ENCODE results near the gene MTCH1. TPM values are rescaled to one million over a fixed set of nuclear protein-coding genes. Genes with fewer than 3 reads are reported as not detected.

The MTCH1 gene
- polyA plus RNA-seq, 2 of the 4 experiments (the other 2 are of a cell fraction) = 65.4 to 112 TPM

GRCh38 chr6:36978421-36979346 lies 7.3 kb downstream of the MTCH1 start:
- no peak for FAIRE-seq
- WGBS (ENCODE audit: missing lambda C conversion rate) = 88% methylated on average over 9 of the region's 11 CpGs
- TF ChIP-seq MAZ (IDR thresholded peaks at IDR 0.05; ENCODE audit: borderline replicate concordance, low read depth, low read length) (no peak), JUNB (IDR thresholded peaks at IDR 0.05) (no peak), POLR2A (IDR thresholded peaks at IDR 0.05; ENCODE audit: low read length) (no peak), ESRRA (IDR thresholded peaks at IDR 0.05; ENCODE audit: borderline replicate concordance, low read length) (no peak), ZSCAN20 (CRISPR knock-in tag; IDR thresholded peaks at IDR 0.05) (no peak), CBX8 (IDR thresholded peaks at IDR 0.05) (no peak), RNF2 (IDR thresholded peaks at IDR 0.05; ENCODE audit: borderline replicate concordance, low read depth) (no peak), SMC3 (IDR thresholded peaks at IDR 0.05) (no peak)
- TF ChIP-seq, protein P1, sequence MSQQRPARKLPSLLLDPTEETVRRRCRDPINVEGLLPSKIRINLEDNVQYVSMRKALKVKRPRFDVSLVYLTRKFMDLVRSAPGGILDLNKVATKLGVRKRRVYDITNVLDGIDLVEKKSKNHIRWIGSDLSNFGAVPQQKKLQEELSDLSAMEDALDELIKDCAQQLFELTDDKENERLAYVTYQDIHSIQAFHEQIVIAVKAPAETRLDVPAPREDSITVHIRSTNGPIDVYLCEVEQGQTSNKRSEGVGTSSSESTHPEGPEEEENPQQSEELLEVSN (IDR thresholded peaks at IDR 0.05; ENCODE audit: borderline replicate concordance, low read depth) = no peak
- Histone ChIP-seq H3K27ac (no peak overlapping the region), H3K9me3 (no peaks in the 10 kb centered on the region), H3K4me2 (no peak overlapping the region), H3K4me3 (no peak overlapping the region), H3K4me1 (peaks cover 7% of the 10 kb centered on the region; the same call in 2 of the 3 replicates)
- POLR2A ChIA-PET = no interaction called here
- no peak for DNase-seq (ENCODE audit: low read depth in 1 of 2, low spot score in 1 of 2)
- no peak for ATAC-seq
- CTCF ChIA-PET = interaction anchor here (0.8 to 3.7 kb wide), 8 partner anchors 9 to 232 kb away, joined by 3 to 16 read pairs (median 3); partner anchors contain the start of gene C6orf89

DNA sequence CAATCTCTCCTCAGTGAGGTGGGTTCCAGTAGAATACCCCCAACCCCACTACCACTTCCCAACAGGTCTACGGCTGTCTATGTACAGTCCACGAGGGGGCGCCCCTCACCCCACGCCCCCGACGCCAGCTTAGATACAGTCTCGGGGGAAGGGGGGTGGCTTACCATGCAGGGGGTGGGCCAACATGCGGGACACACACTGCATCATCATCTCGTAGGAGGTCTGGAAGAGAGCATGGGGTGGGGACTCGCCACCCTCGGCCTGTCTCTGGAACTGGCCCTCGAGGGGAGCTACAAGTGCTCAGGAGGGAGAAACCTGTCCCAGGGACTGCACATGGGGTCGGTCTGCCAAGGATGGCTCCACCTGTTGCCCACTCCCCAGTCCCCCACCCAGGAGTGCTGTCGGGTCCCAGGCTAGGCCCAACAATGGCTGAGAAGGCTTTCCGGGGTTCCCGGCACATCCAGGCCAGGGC lies 8.5 kb downstream of the MTCH1 start:
- DNase-seq (ENCODE audit: low read depth in 1 of 2, low spot score in 1 of 2) (peak in 1 of 2 experiments; percentile 41), ATAC-seq (peak in 1 of 2 experiments; percentile 72; a peak in 3 of 6 replicates), FAIRE-seq (no peak)
- CTCF ChIA-PET = interaction anchor here (0.7 to 3.7 kb wide), 9 partner anchors 8 to 212 kb away, joined by 3 to 16 read pairs (median 3); partner anchors contain the start of gene C6orf89
- Histone ChIP-seq H3K4me2 (no peak overlapping the region), H3K4me1 (no peaks in the 10 kb centered on the region), H3K27ac (no peak overlapping the region), H3K9me3 (no peaks in the 10 kb centered on the region), H3K4me3 (no peak overlapping the region)
- TF ChIP-seq CTCF (IDR thresholded peaks at IDR 0.05) = peak; percentile 42
- TF ChIP-seq, protein P2, sequence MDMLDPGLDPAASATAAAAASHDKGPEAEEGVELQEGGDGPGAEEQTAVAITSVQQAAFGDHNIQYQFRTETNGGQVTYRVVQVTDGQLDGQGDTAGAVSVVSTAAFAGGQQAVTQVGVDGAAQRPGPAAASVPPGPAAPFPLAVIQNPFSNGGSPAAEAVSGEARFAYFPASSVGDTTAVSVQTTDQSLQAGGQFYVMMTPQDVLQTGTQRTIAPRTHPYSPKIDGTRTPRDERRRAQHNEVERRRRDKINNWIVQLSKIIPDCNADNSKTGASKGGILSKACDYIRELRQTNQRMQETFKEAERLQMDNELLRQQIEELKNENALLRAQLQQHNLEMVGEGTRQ (IDR thresholded peaks at IDR 0.05) = no peak
- POLR2A ChIA-PET = interaction anchor here (1.6 kb wide), 1 partner anchor 8 kb away, joined by 5 read pairs; the partner anchor contains the start of gene MTCH1
- 87% methylated on average over 4 of the region's 16 CpGs for WGBS (ENCODE audit: missing lambda C conversion rate)

DNA sequence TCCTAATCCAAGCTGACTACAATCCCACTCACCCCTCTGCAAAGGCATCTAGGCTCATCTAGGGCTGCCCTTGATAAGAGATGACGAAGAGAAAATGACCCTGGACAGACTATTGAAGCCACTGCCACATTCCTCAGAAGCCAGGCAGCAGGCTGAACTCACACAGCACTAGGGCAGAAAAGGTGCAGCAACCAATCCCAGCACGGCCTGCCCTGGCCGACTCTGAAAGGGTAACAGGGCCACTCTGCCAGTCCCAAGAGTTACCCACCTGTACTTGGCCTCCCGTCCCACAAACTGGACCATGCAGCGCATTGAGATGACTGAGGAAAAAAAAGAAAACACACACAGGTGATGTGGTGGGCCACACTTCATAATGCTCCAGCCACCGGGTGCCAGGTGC lies 9.1 kb downstream of the MTCH1 start:
- no peak for ATAC-seq
- WGBS (ENCODE audit: missing lambda C conversion rate) = 80% methylated on average over 5 of the region's 6 CpGs
- FAIRE-seq = no peak
- TF ChIP-seq NFE2L2 (conservative IDR thresholded peaks at IDR 0.05; ENCODE audit: low read length) = no peak
- TF ChIP-seq MAX (IDR thresholded peaks at IDR 0.05) = no peak
- TF ChIP-seq GATA3 (IDR thresholded peaks at IDR 0.05; ENCODE audit: borderline replicate concordance) = no peak
- no peak for TF ChIP-seq POLR2AphosphoS2 (conservative IDR thresholded peaks at IDR 0.05; ENCODE audit: low read length)
- no peak for TF ChIP-seq CBX8 (IDR thresholded peaks at IDR 0.05)
- TF ChIP-seq RNF2 (IDR thresholded peaks at IDR 0.05; ENCODE audit: borderline replicate concordance, low read depth) = no peak
- TF ChIP-seq HMGXB4 (CRISPR knock-in tag; IDR thresholded peaks at IDR 0.05; ENCODE audit: borderline replicate concordance) = no peak
- TF ChIP-seq MAFK (IDR thresholded peaks at IDR 0.05; ENCODE audit: partially characterized antibody) = no peak
- no peak for TF ChIP-seq CHD4 (IDR thresholded peaks at IDR 0.05; ENCODE audit: borderline replicate concordance)
- TF ChIP-seq NR3C1 (IDR thresholded peaks at IDR 0.05) = no peak
- TF ChIP-seq CTCF (IDR thresholded peaks at IDR 0.05) = no peak
- TF ChIP-seq ZSCAN20 (CRISPR knock-in tag; IDR thresholded peaks at IDR 0.05) = no peak
- no peak for TF ChIP-seq RFX5 (IDR thresholded peaks at IDR 0.05)
- no peak for TF ChIP-seq NPAS2 (CRISPR knock-in tag; IDR thresholded peaks at IDR 0.05; ENCODE audit: borderline replicate concordance)
- no peak for TF ChIP-seq ZFP36 (IDR thresholded peaks at IDR 0.05; ENCODE audit: borderline replicate concordance, partially characterized antibody)

More for the DNA sequence above, 9.1 kb downstream of the MTCH1 start:
- Histone ChIP-seq H3K27ac (no peak overlapping the region), H3K4me3 (no peak overlapping the region), H3K9me3 (no peaks in the 10 kb centered on the region), H3K4me1 (no peaks in the 10 kb centered on the region), H3K4me2 (no peak overlapping the region)
- CTCF ChIA-PET = interaction anchor here (0.8 to 3.7 kb wide), 7 partner anchors 11 to 211 kb away, joined by 3 to 16 read pairs (median 4); partner anchors contain the start of gene C6orf89
- DNase-seq (ENCODE audit: low read depth in 1 of 2, low spot score in 1 of 2) = no peak
- POLR2A ChIA-PET = interaction anchor here (1.6 kb wide), 1 partner anchor 9 kb away, joined by 5 read pairs; the partner anchor contains the start of gene MTCH1

Data from A549 (cell line).